Fibroblast of lung (primary cell): Measurements from ENCODE around the gene TMEM255B.

Experiments
- EZH2 ChIP-seq: IDR thresholded peaks from 2 replicates; pipeline ENCODE4 v1.5.1; 2012; ENCODE audit warnings: low read length, control low read depth, mild to moderate bottlenecking; ENCODE audit errors: missing control alignments
- TF ChIP-seq, protein P1 (sequence below), 2 donors: IDR thresholded peaks in 1 of 2; conservative IDR thresholded peaks in 1 of 2; 1 replicate in 1 of 2; 2 replicates in 1 of 2; pipeline ENCODE4 v1.5.1; 2011 to 2012; ENCODE audit warnings: low read length in 2 of 2, control low read depth in 1 of 2, inconsistent platforms in 1 of 2, low read depth in 1 of 2, mild to moderate bottlenecking in 1 of 2

DNA sequence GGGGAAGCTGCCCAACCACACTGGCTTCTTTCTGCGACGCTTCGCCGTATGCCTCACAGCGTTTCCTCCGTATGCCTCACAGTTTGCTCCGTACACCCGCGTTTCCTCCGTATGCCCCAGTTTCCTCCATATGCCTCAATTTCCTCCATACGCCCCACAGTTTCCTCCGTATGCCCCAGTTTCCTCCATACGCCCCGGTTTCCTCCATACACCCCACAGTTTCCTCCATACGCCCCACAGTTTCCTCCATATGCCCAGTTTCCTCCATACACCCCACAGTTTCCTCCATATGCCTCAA lies 82.3 kb downstream of the TMEM255B start:
- TF ChIP-seq, protein P1, sequence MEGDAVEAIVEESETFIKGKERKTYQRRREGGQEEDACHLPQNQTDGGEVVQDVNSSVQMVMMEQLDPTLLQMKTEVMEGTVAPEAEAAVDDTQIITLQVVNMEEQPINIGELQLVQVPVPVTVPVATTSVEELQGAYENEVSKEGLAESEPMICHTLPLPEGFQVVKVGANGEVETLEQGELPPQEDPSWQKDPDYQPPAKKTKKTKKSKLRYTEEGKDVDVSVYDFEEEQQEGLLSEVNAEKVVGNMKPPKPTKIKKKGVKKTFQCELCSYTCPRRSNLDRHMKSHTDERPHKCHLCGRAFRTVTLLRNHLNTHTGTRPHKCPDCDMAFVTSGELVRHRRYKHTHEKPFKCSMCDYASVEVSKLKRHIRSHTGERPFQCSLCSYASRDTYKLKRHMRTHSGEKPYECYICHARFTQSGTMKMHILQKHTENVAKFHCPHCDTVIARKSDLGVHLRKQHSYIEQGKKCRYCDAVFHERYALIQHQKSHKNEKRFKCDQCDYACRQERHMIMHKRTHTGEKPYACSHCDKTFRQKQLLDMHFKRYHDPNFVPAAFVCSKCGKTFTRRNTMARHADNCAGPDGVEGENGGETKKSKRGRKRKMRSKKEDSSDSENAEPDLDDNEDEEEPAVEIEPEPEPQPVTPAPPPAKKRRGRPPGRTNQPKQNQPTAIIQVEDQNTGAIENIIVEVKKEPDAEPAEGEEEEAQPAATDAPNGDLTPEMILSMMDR (conservative IDR thresholded peaks at IDR 0.05 in 1 of 2, IDR thresholded peaks at IDR 0.05 in 1 of 2; ENCODE audit: low read depth in 1 of 2, low read length in 2 of 2): no peak
- no peak for TF ChIP-seq EZH2
